Activated T-cell treated with anti-CD3 and anti-CD28 coated beads, Interleukin-2, amount 50 U/mL, for 1 hour (primary cell): ENCODE results near the gene PCBP3.
A peak's percentile ranks its signal among the peaks of the same experiment; 100 is the strongest.
"Not testable (repeated sequence)": the region's sequence is repeated elsewhere in the genome, so short reads cannot be mapped to it uniquely, and the experiment has no call there.

Experiments used
- DNase-seq: peaks from one replicate; pipeline ENCODE4 v3.0.0-alpha.2; 2020

Gene PCBP3

DNA sequence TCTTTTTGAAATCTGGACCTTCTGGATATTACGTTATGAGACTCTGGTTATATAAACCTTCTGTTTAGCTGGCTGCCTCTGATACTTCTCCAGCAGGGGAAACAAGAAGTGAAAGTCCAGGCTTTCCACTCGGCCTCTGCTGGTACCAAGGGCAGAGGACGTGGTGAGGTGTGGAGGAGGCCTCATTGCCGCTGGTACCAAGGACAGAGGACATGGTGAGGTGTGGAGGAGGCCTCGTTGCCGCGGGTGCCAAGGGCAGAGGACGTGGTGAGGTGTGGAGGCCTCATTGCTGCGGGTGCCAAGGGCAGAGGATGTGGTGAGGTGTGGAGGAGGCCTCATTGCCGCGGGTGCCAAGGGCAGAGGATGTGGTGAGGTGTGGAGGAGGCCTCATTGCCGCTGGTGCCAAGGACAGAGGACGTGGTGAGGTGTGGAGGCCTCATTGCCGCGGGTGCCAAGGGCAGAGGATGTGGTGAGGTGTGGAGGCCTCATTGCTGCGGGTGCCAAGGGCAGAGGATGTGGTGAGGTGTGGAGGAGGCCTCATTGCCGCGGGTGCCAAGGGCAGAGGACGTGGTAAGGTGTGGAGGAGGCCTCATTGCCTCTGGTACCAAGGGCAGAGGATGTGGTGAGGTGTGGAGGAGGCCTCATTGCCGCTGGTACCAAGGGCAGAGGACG, 242.5 kb downstream of the PCBP3 start:
- peak; percentile 40 for DNase-seq

DNA sequence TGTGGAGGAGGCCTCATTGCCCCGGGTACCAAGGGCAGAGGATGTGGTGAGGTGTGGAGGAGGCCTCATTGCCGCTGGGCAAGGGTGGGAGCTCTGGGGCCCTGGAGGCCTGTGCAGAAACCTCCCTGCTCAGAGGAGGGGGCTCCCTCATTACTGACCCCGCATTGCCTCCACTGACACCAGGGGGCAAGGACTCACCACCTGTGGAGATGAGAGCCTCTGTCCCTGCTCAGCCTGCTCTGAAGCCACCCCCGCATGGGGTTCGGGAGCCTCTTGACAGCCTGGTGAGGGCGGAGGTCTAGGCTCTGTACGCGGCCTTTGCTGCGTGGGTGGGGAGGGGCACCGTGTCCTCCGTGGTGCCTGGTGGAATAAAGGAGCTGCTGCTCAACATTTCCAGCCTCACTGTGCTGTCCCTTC, 243.1 kb downstream of the PCBP3 start:
- DNase-seq, result peak; percentile 32

DNA sequence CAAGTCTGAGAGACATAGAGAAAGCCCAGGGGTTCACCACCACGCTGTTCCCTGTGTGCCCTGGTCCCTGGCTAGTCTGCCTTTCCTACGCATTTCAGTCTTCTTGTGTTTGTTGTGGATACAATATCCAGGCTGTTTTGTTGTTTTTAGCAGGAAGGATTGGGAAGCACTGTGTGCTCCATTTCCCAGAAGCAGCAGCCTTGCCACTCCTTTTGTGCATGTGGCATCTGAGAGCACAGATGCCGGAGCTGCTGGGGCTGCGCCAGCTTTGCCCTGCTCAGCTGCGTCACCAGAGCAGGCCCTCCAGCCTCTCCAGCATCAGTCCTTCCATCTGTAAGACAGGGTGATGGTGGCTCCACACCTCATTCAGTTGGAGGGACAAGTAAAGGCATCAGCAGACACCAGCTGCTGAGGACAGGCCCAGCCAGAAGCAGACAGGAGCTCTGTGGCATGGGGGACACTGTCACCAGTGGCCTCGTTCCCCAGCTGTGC, 243.6 kb downstream of the PCBP3 start:
- DNase-seq, result no peak

DNA sequence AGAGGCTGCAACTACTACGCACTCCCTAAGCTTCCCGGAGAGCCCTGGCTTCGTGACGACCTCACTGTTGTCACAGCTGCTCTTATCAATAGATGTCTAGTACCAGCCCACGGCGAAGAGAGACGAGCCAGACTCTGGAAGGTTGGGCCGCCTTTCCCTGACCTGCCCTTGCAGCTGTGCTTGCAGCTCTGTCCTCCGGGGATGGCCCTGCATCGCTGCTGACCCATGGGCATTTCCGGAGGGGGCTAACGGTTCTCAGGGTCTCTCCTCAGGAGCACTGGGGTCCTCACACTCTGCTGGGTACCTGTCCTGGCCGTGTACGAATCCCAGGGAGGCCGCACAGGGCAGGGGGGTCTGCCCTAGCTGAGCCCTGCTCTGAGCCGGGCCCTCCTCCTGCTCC, 244.3 kb downstream of the PCBP3 start:
- DNase-seq, result no peak

DNA sequence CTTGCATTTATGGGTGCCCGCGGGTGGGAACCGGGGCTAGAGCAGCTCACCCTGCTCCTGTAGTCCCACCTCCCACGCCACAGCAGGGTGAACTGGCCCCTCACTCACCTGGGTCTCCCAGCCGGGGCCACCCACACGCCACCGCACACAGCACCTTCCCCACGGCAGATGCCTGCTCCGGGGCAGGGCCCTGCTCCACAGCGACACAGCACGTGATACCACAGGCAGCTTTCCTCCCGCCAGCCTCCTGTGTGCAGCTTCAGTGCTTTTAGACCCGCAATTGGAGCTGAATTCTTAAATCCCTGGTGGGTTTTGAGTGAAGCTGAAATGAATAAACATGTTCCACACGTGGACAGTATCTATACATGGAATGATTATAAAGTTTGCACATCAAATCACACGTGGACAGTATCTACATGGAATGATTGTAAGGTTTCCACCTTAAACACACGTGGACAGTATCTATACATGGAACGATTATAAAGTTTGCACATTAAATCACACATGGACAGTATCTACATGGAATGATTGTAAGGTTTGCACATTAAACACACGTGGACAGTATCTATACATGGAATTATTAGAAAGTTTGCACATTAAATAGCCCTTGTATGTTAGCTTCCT, 245.0 kb downstream of the PCBP3 start:
- peak; percentile 44 for DNase-seq

DNA sequence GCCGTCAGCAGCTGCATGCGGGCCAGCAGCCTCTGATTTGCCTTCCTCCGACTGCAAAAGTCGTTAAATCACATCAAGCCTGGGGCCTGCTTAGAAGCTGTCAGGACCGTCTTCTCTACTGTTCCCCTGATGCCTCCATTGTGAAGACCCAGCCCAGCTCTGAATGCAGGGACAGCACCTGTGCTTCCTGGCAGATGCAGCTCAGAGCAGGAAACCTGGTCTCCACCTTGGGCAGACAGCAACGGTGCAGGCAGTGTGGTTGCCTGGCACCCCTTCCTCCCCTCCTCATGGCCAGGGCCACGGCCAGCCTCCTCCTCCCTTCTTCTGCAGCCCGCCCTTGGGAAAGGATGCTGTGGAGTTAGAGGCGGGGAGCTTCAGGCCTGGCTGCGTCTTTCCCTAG, 245.7 kb downstream of the PCBP3 start:
- DNase-seq, result no peak

DNA sequence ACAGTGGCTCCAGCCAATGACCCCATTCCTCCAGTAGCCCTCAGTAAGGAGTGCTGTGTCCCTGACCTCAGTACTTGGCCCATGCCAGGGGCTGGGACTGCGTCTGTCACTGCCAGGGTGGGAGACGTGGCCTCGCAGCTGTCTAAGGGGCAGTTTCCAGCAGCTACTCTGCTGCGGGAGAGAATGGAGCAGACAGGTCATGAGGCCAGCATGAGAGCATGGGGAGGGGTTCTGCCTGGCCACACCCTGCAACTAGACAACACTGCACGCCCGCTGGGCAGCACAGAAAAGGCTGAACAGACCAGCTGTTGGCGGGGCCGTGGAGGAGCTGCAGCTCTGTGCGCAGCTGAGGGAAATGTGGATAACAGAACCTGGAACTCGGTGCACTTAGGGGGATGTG, 246.4 kb downstream of the PCBP3 start:
- no peak for DNase-seq

DNA sequence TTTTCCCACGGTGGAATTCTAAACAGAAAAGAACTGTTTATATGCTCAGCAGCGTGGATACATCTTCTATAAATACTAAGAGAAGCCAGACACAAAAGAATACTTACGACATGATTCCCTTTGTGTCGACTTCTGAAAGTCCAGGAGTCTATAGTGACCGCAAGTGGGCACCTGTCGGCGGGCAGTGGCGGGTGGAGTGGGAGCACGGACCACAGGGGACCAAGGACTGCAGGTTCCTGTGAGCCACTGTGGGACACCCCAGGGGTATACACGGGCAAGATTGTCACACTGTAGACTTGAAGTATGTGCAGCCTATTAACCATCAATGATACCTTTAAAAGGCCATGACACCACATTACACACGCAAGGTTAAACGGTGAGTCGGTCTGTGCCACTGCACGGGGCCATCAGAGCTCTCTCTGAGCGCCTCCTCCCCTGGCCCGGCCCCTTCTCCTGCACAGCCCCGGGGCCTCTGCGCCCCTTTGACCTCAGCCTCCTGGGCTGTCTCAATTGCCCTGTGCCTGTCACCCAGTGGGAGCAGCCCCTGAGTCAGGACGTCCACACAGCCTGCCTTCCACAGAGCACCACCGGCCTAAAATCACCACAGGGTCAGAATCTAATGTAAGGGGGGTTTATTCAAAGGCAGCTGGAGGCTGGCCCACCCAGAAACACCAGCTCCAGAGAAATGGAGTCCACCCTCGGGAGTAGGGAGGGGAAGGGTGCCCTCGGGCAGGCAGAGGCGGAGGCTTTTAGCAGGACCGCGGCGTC, 248.0 kb downstream of the PCBP3 start:
- DNase-seq, result no peak

DNA sequence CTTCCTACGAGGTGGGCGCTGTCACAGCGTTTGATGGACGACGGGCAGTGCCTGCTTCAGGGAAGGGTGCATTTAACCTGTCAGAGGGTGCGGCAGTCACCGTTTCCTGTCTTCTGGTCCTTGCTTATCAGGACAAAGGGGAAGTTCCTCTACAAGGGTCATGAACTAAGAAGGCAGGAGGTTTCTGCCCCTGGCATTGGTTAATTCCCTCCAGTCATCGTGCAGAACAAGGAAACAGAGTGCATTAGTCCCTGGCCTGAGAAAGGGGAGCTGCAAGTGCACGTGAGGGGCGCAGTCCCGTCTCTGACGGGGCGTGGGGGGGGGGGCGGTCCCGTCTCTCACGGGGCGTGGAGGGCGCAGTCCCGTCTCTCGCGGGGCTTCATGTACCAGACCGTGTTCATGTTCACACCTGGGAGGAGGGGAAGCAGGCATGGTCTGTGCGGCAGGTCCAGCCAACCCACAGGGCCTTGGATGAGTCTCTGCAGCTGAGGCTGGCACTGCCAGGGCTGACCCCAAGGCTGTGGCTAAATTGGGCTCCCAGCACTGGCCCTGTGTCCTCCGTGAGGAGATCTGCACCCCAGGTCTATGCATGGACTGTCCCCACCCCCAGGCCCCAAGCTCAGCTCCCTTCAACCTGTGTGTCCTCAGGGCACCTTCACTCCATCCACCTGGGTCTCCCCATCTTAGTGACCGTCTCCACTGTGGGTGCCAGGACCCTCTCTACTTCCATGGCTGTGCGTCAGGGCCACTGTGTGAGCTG, 248.8 kb downstream of the PCBP3 start:
- peak; percentile 37 for DNase-seq

DNA sequence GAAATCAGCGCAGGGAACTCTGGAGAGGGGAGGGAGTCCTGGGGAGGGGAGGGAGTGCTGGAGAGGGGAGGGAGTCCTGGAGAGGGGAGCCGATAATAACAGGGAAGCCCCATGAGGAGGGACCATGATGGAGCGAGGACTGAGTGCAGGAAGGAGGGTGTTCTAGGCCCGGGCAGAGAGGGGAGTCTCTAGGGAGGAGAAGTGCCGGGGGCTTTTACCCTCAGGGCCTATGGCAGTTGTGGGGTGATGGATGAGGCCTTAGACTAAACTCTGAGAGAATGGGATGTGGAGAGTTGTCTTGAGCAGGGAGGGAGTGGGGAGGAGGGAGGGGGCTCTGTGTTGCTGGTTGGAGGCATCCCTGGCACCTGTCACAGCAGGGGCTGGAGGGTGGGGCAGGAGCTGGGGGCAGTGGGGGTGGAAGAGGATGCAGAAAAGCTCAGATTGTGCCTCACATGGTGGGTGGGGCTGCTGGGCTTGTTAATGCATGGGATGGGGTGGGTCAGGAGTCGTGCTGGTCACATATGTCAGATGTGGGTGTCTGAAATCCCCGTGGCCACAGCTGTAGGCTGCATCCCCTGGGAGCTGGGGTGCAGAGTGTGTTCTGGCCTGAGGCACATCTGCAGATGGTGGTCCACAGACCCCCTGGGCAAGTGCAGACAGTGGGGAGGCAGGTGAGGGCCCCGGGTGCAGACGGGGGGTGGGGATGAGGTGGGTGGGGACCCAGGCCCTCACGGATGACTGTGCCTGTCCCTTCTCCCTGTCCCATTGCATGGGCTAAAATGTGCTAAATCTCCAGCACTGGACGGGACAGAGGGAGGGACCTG, 249.6 kb downstream of the PCBP3 start:
- DNase-seq, result no peak

DNA sequence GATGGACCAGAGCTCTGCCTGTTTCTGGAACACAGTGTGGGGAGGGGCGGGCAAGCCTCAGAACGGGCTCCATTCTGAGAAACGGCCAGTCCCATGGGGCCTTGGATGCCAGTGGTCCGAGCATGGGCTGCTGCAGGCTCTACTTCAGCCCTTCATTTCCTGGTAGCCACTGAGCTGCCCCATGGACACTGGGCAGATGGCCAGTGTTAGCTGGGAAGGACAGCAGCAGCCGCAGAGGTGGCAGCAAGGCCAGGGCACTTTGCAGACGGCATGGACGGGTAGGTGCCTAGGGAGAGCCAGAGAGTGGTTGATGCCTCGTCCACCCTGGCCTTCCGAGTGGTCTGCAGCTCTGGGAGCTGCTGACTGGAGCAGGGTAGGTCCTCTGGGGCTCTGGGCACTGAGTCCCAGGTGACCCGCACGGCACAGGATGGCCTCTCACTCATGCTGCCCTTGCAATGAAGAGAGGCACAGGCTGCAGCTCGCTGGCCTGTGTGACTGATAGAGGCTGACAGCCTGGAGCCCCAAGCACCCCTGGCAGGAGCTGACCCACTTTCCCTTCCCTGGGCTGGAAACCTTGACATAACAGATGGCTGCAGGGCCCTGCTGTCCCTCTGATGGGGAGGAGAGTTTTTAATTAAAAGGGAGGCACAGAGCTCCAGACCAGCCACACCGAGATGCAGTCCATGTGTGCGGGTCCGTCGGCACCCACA, 250.4 kb downstream of the PCBP3 start:
- DNase-seq, result no peak

DNA sequence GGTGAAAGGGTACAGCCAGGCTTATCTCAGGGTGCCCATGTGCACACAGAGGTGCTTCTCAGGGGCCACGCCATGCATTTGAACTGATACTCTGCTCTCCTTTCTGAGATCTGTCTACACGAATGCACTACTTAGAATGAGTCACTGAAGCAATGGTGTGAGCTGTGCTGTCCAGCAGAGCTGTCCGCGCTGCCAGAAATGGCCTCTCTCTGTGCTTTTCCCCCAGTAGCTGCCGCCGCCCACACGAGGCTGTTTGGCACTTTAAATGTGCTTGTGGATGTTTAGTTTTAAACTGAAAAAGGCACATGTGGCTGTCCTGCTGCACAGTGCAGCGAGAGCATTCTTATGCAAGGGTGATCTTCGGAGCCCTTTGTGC, 250.9 kb downstream of the PCBP3 start:
- DNase-seq, result no peak

DNA sequence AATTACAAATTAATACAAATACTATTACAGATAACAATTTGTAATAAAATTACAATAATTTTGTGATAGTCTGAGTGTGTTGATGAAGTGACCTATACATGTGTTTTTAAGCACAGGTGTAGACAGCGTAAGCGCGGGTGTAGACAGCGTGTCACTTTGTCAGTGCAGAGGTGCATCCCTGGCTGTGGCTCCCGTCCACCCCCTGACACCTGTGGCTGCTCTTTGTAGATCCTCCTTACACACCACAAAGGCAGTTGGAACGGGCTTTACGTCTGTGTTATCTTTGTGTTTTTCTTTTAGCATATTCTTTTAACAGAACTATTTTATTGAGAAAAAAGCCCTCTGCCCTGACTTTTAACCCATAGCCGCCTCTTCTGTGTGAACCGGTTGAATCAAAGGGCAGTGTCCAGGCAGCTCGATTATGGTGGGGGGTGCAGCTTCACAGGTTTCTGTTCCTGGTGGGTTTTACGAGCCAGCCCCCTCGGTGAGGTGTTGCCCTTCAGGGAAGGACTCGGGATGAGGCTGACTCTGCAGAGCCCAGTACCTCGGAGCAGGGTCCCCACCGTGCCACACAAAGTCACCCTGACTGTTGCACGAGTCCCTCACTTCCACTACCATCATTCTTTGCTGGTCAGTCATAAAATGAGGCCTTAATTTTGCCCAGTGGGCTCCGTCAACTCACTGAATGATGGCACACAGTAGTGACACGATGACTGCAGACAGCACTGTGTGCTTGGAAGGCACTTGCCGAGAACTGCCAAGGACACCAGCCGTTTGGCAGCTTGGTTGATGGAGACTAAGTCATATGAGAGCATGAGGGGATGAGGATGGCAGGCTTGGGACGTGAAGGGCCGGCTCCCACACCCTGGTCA, 251.6 kb downstream of the PCBP3 start:
- no peak for DNase-seq

DNA sequence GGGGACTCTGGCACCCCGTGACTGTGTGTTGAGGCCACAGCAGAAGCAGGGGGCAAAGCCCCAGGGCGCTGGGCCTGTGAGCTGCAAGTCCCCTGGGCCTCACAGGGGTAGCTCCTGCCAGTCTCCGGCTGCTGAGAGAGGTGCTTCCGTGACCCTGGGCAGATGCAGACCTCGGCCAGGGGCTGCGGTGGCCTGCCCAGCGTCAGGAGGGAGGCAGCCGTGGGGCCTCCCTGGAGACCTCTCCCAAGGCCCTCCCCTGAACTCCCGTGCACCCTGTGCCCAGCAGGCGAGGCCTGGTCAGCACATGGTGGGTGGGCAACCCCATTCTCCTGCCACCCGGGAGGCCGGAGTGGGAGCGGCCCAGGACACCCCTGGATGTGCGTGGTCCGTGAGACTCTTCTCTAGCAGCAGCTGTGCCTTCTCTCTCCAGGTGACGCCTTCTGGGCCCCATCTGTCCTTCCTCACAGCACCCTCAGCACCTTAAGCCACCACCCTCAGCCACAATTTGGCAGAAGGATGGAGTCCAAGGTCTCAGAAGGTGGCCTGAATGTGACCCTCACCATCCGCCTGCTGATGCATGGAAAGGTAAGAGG, 252.3 kb downstream of the PCBP3 start:
- no peak for DNase-seq

DNA sequence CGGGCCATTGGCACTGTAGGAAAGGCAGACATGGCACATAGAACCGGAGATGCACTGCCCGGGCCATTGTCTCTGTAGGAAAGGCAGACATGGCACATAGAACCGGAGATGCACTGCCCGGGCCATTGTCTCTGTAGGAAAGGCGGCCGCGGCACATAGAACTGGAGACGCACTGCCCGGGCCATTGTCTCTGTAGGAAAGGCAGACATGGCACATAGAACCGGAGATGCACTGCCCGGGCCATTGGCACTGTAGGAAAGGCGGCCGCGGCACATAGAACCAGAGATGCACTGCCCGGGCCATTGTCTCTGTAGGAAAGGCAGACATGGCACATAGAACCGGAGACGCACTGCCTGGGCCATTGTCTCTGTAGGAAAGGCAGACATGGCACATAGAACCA, 252.9 kb downstream of the PCBP3 start:
- DNase-seq, result not testable (repeated sequence)

DNA sequence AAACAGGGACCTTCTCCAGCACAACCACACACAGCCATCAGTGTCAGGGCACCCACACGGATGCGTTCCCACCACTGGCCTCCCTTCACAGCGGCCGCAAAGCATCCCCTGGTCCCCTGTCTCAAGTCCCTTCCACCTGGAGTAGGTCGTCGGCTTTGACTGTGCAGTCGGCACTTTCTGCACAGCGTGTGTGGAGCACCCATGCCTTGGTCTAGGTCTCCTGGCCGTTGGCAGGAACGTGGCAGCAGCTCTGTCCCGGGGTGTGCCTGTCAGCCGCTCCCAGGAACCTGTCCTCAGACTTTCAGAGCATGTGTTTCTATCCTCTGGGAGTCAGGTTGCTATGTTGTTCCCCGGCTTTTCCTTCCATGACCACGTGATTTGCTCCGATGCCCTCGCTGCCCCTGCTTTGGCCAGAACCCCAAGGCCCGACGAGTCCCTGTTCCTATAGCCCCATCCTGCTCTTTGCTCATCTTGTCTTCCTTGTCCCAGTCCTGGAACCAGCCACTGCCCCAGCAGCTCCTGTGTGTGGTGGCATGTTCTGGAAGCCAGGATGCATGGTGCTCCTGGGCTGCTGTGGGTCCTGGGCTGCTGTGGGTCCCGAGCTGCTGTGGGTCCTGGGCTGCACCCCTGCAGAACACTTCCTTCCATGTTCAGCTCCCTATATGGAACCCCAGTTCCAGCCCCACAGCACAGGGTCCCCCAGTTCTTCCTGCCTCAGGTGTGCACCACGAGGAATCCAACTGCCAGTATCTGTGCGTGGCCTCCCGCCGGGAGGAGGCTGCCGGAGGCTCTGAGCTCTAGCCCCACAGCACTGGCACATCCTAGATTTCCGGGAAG, 253.9 kb downstream of the PCBP3 start:
- DNase-seq, result no peak

DNA sequence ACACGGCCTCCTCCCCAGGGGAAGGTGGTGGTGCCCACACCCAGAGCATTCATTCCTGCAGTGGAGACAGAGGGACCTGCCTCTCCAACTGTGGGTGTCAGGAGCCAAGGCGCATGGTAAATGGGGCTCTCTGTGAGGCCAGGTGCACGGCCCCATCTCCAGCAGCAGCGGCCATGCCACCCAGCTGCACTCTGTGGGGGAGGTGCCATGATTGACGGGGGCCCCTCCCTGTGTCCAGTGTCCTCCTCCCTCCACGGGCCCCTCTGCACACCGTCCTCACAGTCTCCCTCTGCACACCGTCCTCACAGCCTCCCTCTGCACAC, 254.5 kb downstream of the PCBP3 start:
- DNase-seq, result no peak

DNA sequence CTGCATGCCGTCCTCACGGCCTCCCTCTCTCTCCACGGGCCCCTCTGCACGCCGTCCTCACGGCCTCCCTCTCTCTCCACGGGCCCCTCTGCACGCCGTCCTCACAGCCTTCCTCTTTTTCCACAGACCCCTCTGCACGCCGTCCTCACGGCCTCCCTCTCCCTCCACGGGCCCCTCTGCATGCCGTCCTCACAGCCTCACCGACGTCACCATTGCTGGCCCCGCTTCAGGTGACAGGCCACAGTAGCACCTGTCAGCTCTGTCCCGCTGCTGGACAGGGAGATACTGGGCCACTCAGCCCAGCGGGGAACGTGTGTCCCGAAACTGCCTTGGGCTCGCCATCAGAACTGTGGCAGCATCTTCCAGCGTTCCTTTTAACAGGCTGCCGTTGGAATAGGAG, 255.3 kb downstream of the PCBP3 start:
- no peak for DNase-seq

DNA sequence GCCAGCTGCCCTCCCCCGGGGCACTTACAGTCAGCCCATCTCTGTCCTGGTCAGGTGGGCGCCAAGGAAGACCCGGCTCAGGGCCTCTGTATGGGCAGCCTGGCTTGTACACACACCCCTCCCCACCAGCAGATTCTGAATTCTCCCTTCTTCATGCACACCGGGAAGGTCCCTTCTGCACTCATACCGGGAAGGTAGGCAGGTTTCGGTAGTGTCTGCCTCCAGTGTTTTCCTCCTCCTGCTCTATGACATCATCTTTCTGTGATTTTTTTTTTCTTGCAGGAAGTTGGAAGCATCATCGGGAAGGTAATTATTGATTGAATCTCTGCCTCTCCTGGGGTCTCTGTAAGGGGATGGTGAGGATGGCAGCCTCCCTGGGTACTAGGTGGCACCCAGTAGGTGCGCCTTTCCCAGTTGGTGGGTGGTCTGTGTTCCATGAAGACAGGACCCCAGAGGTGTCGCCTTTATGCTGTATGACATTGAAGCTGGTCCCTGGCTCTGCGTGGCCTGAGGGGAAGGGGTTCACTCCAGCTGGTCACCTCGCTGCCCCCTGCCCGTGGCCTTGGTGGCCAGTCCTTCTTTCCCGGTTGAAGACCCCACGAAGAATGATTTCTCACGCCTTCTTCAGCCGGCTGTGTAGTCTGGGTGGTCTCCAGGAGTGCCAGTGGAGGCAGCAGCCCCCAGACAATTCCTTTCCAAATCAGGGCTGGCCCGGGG, 255.9 kb downstream of the PCBP3 start:
- DNase-seq, result no peak
